Measurements from ENCODE around the gene MBD2.

DNA sequence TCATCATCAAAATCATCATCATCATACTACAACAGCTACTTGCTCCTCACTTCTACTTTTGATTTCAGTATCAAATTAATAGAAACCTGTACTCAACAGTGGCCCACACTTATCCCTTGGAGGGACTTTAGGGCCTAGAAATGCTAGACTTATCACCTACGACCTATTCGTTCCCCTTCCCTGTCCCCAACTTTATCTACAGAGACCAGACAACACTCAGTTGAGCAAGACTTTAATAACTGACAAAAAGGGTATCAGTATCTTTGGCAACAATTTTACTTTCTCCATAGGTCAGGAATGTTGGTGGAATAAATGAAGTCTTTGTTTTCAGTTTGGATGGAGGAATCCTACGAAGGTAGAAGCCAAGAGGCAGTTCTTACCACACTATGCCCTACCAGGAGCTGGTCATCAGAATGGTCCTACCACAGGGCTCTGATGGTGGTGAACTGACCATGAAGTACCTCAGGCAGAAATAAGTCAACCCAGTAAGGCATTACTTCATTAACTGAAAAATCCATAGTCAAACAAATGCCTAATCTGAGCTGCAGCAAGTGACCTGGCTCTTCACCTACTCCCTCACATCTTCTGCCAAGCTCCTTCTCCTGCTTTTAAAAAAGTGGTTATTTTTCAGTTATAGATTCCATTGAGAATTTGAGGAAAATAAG, 26.6 kb downstream of the MBD2 start:
- TF ChIP-seq, protein P1, sequence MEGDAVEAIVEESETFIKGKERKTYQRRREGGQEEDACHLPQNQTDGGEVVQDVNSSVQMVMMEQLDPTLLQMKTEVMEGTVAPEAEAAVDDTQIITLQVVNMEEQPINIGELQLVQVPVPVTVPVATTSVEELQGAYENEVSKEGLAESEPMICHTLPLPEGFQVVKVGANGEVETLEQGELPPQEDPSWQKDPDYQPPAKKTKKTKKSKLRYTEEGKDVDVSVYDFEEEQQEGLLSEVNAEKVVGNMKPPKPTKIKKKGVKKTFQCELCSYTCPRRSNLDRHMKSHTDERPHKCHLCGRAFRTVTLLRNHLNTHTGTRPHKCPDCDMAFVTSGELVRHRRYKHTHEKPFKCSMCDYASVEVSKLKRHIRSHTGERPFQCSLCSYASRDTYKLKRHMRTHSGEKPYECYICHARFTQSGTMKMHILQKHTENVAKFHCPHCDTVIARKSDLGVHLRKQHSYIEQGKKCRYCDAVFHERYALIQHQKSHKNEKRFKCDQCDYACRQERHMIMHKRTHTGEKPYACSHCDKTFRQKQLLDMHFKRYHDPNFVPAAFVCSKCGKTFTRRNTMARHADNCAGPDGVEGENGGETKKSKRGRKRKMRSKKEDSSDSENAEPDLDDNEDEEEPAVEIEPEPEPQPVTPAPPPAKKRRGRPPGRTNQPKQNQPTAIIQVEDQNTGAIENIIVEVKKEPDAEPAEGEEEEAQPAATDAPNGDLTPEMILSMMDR (conservative IDR thresholded peaks at IDR 0.05; ENCODE audit: low read depth, low read length) = no peak
- TF ChIP-seq EZH2 (IDR thresholded peaks at IDR 0.05; ENCODE audit: borderline replicate concordance, low read depth, low read length, poor library complexity, severe bottlenecking) = no peak
